SH-SY5Y (cell line): Measurements from ENCODE around the gene PEAR1.
A peak's percentile ranks its signal among the peaks of the same experiment; 100 is the strongest.

Experiments used
- GATA2 ChIP-seq: IDR thresholded peaks from 2 replicates; pipeline ENCODE4 v1.6.1; 2011; ENCODE audit warnings: mild to moderate bottlenecking, low read depth, low read length
- GATA3 ChIP-seq: IDR thresholded peaks from 2 replicates; pipeline ENCODE4 v1.6.1; 2011; ENCODE audit warnings: low read depth, mild to moderate bottlenecking, low read length, moderate library complexity

The PEAR1 gene

GRCh38 chr1:156906206-156906906 lies 12.8 kb downstream of the PEAR1 start:
- TF ChIP-seq GATA2 (no peak), GATA3 (no peak)

- TF ChIP-seq GATA2 (no peak), GATA3 (no peak)
These were observed 15.0 kb downstream of the PEAR1 start for GRCh38 chr1:156908541-156908940.

- no peak for TF ChIP-seq GATA3
- TF ChIP-seq GATA2: no peak
These were observed 15.4 kb downstream of the PEAR1 start for GRCh38 chr1:156908955-156909354.

GRCh38 chr1:156909671-156910070 lies 16.2 kb downstream of the PEAR1 start:
- TF ChIP-seq GATA2: no peak
- TF ChIP-seq GATA3: no peak

GRCh38 chr1:156910309-156910782 lies 16.8 kb downstream of the PEAR1 start:
- TF ChIP-seq GATA3 (no peak), GATA2 (no peak)

GRCh38 chr1:156911577-156912298 lies 18.2 kb downstream of the PEAR1 start:
- no peak for TF ChIP-seq GATA3
- no peak for TF ChIP-seq GATA2

- TF ChIP-seq GATA2 (no peak), GATA3 (no peak)
These were observed 18.8 kb downstream of the PEAR1 start for GRCh38 chr1:156912310-156912709.

GRCh38 chr1:156912861-156913808 lies 19.6 kb downstream of the PEAR1 start:
- TF ChIP-seq GATA3 (no peak), GATA2 (peak; percentile 71)

- TF ChIP-seq GATA3 (no peak), GATA2 (no peak)
These were observed 20.4 kb downstream of the PEAR1 start for GRCh38 chr1:156913809-156914387.

GRCh38 chr1:156914440-156914856 lies 20.9 kb downstream of the PEAR1 start:
- TF ChIP-seq GATA3 (no peak), GATA2 (no peak)

- TF ChIP-seq GATA3 (no peak), GATA2 (no peak)
These were observed 26.9 kb downstream of the PEAR1 start, which contains the start of gene LRRC71 for GRCh38 chr1:156920233-156921052. Gene LRRC71, plus strand, starts transcription at chr1:156920632. Its CDS starts 172 bp downstream, at chr1:156920804.

- TF ChIP-seq GATA3: no peak
- TF ChIP-seq GATA2: no peak
These were observed 27.6 kb downstream of the PEAR1 start for GRCh38 chr1:156921053-156921529.

- no peak for TF ChIP-seq GATA3
- TF ChIP-seq GATA2: no peak
These were observed 29.6 kb downstream of the PEAR1 start for GRCh38 chr1:156922986-156923669.
